NOMO-1 treated with DMSO at 0.1 percent for 48 hours (cell line): ENCODE results near the gene TTC23.
"Not testable (repeated sequence)": the region's sequence is repeated elsewhere in the genome, so short reads cannot be mapped to it uniquely, and the experiment has no call there.

Experiments used
- DNase-seq: peaks from one replicate; lab custom pipeline; 2025; ENCODE audit not compliant: unreplicated experiment; lab: John Stamatoyannopoulos, UW

Gene TTC23

GRCh38 chr15:99201408-99202175, 47.8 kb downstream of the TTC23 start:
- DNase-seq, result no peak

DNA sequence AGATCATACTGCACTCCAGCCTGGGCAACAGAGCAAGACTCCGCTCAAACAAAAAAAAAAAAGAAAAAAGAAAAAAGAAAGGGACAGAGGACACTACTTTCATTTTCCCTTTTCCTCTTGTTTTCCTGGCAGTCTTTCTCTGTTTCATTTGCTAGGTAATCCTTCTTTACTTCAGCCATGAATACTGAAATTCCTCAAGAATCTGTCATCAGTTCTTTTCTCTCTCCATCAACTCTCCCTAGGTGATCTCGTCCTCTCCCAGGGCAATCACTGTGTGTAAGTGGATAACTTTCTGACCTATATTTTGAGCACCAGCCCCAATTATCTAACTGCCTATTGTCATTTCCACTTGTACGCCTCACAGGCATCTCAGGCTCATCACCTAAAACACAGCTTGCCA, 51.5 kb downstream of the TTC23 start:
- no peak for DNase-seq

- not testable (repeated sequence) for DNase-seq
Measured at GRCh38 chr15:99192181-99192580, 57.2 kb downstream of the TTC23 start.

DNA sequence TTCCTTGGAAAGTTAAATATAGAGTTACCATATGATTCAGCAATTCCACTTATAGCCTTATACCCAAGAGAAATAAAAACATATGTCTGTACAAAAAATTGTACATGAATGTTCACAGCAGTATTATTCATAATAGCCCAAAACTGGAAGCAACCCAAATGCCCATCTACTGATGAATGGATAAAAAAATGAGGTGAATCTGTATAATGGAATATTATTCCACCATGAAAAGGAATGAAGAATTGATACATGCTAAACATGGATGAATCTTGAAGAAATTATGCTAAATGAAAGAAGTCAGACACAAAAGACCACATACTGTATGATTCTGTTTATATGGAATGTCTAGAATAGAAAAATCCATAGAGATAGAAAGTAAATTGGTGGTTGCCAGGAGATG, 61.4 kb downstream of the TTC23 start:
- DNase-seq, result no peak

- no peak for DNase-seq
Measured at GRCh38 chr15:99185414-99186130, 63.8 kb downstream of the TTC23 start.

- DNase-seq, result no peak
Measured at GRCh38 chr15:99182791-99183190, 66.6 kb downstream of the TTC23 start.

GRCh38 chr15:99181545-99181971, 67.8 kb downstream of the TTC23 start:
- DNase-seq, result no peak

GRCh38 chr15:99180964-99181306, 68.4 kb downstream of the TTC23 start:
- DNase-seq, result no peak

DNA sequence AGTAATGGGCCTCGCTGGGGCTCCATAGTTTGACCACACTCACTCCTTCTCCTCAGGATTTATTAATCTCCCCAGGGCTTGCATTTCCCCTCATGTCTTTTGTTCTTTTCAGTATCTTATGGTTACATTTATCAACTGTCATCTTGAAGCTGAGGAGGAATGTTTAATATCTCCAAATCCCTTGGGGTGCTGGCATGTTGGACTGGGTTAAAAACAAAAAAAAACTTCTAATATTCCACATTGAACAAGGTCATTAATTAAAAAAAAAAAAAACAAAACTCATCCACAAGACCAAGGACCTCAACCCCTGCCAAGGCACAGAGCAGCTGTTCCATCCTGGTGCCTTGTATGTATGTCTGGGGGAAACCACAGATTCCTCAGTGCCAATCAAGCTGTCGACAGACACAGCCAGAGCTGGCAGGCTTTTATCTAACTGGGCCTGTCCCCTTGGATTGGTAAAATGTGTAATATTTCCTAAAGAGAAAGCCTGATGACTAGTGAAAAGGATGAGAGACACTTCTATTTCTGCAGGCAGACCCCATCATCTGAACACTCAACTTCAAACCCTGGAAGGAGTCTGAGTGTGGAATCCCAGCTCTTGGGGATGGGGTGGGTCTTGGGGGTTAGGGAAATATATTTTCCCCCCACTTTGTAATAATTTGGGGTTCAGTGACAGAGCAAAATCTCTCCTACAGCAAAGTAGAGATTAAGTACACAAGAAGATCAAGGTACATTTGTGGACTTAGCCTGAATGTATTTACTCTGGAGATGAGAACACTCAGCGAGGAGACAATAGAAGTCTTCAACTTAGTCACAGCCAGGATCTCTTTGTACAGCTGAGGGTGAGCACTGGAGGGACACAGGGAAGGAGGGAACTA, 69.1 kb downstream of the TTC23 start:
- DNase-seq, result no peak

DNA sequence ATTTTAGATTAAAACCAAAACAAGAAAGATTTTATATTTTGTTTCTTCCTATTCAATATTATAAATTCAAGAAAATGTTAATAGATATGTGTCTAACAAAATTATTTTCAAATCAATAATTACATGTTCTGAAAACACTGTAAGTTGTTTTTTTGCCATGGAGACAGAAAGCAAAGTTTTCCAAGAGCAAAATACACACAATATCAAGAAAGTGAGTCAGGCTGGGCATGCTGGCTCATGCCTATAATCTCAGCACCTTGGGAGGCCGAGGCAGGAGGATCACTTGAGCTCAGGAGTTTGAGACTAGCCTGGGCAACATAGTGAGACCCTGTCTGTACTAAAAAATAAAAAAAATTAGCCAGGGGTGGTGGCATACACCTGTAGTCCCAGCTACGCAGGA, 71.7 kb downstream of the TTC23 start:
- DNase-seq, result no peak

- DNase-seq, result no peak
Measured at GRCh38 chr15:99176757-99177156, 72.6 kb downstream of the TTC23 start.

DNA sequence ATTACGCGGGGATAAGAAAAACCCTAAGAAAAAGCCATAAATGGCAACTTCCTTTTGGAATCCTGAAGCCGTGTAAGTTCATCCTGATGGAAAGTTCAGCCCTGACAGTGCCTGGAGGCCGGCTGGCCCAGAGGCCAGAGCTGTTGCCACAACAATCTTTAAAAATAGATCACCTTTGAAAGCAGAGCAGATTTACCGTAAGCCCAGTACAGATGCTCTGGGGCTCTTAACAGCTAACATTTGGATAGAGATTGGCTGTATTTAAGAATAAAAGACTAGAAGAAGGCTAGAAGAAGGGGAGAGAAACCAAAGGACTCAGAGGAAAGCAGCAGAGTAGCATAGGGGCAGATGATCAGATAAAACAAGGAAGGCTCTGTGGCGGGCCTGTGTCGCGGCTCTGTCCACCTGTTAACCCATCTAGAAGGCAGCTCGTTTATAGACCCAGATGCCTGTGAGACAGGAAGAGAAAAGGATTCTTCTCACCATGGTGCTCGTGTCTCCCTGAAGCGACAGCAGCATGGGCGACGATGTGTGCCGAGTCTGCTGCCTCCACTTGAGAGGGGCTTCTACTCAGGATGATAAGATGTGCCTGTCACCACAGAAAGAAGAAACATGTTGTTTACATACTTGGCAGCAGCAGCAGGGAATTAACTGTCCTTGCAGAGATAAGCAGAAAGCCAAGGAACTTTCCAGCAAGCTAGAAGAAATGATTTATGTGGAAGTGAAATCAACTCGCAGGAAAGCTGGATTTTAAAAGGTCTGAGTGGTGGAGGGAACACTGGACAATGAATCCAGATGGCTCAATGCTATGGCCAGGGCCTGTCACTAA, 74.6 kb downstream of the TTC23 start:
- DNase-seq, result no peak

DNA sequence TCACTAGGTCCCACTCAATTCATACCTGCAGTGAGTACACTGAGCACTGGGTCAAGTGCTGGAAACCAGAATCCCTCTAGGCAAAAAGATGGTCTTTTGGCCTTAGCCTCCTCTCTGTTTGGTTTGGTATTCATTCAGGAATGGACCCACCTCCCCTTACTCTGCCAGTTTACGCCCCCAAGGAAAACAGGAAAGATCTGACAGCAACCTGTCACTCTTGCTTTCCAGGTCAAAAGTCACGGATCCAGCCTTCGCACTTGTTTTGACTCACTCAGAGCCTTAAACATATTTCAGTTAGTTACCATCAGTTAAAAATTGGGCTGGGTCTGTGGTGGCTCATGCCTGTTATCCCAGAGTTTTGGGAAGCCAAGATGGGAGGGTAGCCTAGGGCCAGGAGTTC, 76.4 kb downstream of the TTC23 start:
- DNase-seq, result no peak

DNA sequence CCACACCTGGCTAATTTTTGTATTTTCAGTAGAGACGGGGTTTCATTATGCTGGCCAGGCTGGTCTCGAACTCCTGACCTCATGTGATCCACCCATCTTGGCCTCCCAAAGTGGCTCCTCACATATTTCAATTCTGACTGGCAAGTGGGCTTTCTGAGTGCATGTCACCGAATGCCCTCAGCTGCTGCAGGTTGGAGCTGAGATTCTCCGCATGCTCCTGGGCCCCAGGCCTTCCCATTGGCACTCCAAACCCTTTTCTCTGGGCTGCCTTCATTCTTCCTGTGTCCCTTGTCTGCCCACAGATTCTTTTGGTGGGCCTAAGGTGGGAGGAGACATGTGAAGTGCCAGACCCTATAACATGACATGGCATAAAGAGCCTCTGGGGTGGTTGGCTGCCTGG, 77.2 kb downstream of the TTC23 start:
- DNase-seq, result no peak

GRCh38 chr15:99170476-99171065, 78.8 kb downstream of the TTC23 start:
- no peak for DNase-seq

DNA sequence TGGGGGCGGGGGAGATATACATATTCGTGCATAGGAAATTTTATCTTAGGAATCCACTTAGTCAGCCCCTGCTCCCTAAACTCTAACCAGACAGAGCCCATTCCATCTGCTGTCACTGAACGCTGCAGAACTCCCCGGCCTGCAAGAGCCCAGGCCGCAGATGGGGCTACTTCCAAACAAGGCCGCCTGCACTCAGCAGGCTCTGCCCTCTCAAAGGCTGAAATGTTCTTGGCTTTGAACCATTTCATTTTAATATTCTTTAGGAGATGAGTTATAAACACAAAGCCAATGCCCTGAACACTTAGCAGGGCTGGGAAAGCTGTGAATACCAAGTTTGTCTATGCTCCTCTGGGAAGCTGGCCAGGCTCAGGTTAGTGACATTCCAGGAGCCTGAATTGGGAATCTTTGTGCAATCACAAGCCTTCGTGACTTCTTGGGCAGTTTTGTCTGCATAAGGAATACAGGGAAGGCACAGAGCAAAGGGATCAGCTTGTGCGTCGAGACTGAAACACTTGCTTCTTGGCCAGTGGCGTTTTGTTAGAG, 79.5 kb downstream of the TTC23 start:
- DNase-seq, result no peak

DNA sequence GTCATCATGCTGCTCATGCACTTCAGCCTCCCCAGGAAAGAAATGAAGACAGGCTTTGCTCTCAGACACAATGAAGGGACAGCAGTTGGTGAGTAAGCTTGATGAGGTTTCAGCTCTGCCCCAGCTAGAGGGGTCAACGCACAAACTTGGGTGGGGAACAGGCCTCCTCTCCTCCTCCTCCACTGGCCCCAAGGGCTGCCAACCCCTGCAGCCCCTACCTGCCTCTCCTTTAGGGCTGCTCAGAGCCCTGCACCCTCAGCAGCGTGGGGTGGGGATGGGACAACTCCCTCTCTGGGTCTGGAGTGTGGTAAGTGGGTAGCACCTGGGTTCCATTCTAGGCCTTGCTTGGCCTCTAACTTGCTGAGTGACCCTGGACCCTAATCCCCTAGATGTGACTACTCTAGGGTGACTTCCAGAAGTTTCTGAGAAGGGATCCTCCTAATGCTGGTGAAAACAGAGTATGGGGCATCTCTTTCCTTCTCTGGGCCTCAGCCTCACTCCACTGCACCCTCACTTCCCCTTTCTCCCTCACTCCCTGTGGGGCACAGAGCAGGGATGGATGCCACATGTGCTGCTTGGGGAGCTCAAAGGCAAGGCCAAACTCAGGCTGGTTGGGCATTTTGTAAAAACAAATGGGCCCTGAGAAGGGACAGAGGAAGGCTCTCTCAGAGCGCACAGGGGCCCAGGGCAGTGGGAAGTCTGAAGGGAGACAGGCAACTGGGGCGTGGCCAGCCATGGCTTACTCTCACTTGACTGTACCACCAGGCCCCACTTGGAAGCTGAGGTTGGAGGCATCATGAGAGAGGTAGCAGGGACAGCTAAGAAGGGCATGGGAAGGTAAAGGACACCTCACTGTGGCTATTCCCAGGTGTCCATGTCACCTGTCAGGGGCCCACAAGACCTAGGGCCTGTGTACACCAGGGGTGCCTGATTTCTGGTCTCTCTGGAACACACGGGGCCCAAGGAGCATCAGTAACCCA, 80.5 kb downstream of the TTC23 start:
- DNase-seq, result peak; percentile 19

DNA sequence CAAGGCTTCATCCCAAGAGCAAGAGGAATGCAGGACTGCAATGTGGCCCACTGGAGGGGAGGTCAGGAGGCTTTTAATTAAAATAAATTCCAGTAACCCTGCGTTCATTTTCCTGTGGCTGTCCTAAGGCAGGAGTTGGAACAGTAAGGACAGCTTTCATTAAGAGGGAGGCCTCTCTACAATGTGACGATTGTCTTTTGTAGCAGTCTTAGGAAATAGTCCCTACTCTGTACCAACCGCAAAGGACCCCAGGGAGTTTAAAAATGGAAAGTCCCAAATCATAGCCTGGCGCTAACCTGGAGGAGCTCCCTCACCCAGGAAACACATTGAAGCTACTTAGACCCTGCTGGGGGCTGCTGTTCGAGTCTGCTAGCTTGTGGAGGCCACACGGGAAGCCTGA, 81.7 kb downstream of the TTC23 start:
- DNase-seq, result no peak

- DNase-seq, result no peak
Measured at GRCh38 chr15:99167201-99167600, 82.2 kb downstream of the TTC23 start.
